H1 (cell line): ENCODE measurements around the gene CEACAM7. TPM values are rescaled to one million over a fixed set of nuclear protein-coding genes. Genes with fewer than 3 reads are reported as not detected.

Experiments used
- BCL11A ChIP-seq, 2 experiments: IDR thresholded peaks; one replicate each; pipeline ENCODE4 v1.6.1; 2011; ENCODE audit warnings: low read depth in 2 of 2, low read length in 2 of 2, mild to moderate bottlenecking in 2 of 2
- FOSL1 ChIP-seq: IDR thresholded peaks from 2 replicates; pipeline ENCODE4 v1.6.1; 2011; ENCODE audit warnings: mild to moderate bottlenecking, low read depth, low read length, moderate library complexity; ENCODE audit not compliant: insufficient read depth
- JUN ChIP-seq: IDR thresholded peaks from 2 replicates; pipeline ENCODE4 v1.6.1; 2011; ENCODE audit warnings: low read depth, mild to moderate bottlenecking, improper control_type of control experiment, low read length
- RAD21 ChIP-seq, 2 experiments: IDR thresholded peaks in 1 of 2; conservative IDR thresholded peaks in 1 of 2; 2 replicates each; pipeline ENCODE4 v1.6.1; 2011; ENCODE audit warnings: low read depth in 2 of 2, low read length in 2 of 2, improper control_type of control experiment in 1 of 2, inconsistent platforms in 1 of 2, mild to moderate bottlenecking in 1 of 2, moderate library complexity in 1 of 2
- RNF2 ChIP-seq: fragments of 200-900, 300-1000 bp; sonication (generic); IDR thresholded peaks from 2 replicates; pipeline ENCODE4 v1.7.1; 2016; ENCODE audit warnings: borderline replicate concordance, low read depth, mild to moderate bottlenecking, antibody characterized with exemption, low read length; ENCODE audit not compliant: poor library complexity, severe bottlenecking; ENCODE audit errors: missing control alignments
- SP1 ChIP-seq: IDR thresholded peaks from 2 replicates; pipeline ENCODE4 v1.6.1; 2011; ENCODE audit warnings: low read depth, low read length
- SP4 ChIP-seq: IDR thresholded peaks from 2 replicates; pipeline ENCODE4 v1.6.1; 2012; ENCODE audit warnings: low read length, inconsistent platforms
- polyA plus RNA-seq, 7 experiments: library from polyadenylated mRNA; depleted of rRNA in 3 of 7; stranded (reverse) in 5 of 7; unstranded in 2 of 7; fragments of >200 nt in 5 of 7; fragments of 200-250 nt in 2 of 7; gene quantifications; 1 replicate in 5 of 7; 2 replicates in 1 of 7; 4 replicates in 1 of 7; pipeline versions ENCODE4 v1.2.1 to v1.2.3, GENCODE V29; 2011 to 2013; ENCODE audit warnings: missing spikeins in 2 of 7, mixed read lengths in 2 of 7
- total RNA-seq: library from RNA; stranded (reverse); fragmentation: NEBNext Ultra II Directional; extraction: Animal tissue kit (Norgen Biotek cat#: 25700); gene quantifications from 2 replicates; pipeline ENCODE4 v1.2.1, GENCODE V29; 2021
- TF ChIP-seq, protein P1 (sequence below): fragments of 300-600 bp; sonication (generic); IDR thresholded peaks from 2 replicates; pipeline ENCODE4 v1.7.1; 2012; ENCODE audit warnings: low read length, moderate library complexity, mild to moderate bottlenecking, inconsistent platforms; ENCODE audit not compliant: insufficient replicate concordance

CEACAM7 gene
- total and polyA plus RNA-seq, 2 of the 8 experiments (the other 6 are each of a cell fraction or from before 2014, with no cell fraction given): not detected

DNA sequence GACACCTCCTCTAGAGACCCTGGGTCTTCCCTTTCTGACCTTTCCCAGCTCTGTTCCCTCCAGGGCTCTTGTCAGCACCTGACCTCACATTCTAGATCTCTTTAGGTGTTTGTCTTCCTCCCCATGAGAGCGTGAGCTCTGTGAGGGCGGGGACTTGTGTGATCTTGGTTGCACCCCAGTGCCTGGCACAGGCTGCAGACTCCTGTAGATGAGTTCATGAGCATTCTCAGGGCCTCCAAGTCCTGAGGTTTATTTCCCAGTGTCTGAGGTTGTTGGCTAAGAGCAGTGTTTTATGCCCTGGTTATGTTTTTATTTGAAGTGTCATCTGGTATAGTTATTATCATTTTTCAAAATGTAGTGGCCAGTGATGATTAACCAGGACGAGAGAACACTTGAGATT is 61.8 kb downstream of the CEACAM7 start (continued):
- TF ChIP-seq, protein P1, sequence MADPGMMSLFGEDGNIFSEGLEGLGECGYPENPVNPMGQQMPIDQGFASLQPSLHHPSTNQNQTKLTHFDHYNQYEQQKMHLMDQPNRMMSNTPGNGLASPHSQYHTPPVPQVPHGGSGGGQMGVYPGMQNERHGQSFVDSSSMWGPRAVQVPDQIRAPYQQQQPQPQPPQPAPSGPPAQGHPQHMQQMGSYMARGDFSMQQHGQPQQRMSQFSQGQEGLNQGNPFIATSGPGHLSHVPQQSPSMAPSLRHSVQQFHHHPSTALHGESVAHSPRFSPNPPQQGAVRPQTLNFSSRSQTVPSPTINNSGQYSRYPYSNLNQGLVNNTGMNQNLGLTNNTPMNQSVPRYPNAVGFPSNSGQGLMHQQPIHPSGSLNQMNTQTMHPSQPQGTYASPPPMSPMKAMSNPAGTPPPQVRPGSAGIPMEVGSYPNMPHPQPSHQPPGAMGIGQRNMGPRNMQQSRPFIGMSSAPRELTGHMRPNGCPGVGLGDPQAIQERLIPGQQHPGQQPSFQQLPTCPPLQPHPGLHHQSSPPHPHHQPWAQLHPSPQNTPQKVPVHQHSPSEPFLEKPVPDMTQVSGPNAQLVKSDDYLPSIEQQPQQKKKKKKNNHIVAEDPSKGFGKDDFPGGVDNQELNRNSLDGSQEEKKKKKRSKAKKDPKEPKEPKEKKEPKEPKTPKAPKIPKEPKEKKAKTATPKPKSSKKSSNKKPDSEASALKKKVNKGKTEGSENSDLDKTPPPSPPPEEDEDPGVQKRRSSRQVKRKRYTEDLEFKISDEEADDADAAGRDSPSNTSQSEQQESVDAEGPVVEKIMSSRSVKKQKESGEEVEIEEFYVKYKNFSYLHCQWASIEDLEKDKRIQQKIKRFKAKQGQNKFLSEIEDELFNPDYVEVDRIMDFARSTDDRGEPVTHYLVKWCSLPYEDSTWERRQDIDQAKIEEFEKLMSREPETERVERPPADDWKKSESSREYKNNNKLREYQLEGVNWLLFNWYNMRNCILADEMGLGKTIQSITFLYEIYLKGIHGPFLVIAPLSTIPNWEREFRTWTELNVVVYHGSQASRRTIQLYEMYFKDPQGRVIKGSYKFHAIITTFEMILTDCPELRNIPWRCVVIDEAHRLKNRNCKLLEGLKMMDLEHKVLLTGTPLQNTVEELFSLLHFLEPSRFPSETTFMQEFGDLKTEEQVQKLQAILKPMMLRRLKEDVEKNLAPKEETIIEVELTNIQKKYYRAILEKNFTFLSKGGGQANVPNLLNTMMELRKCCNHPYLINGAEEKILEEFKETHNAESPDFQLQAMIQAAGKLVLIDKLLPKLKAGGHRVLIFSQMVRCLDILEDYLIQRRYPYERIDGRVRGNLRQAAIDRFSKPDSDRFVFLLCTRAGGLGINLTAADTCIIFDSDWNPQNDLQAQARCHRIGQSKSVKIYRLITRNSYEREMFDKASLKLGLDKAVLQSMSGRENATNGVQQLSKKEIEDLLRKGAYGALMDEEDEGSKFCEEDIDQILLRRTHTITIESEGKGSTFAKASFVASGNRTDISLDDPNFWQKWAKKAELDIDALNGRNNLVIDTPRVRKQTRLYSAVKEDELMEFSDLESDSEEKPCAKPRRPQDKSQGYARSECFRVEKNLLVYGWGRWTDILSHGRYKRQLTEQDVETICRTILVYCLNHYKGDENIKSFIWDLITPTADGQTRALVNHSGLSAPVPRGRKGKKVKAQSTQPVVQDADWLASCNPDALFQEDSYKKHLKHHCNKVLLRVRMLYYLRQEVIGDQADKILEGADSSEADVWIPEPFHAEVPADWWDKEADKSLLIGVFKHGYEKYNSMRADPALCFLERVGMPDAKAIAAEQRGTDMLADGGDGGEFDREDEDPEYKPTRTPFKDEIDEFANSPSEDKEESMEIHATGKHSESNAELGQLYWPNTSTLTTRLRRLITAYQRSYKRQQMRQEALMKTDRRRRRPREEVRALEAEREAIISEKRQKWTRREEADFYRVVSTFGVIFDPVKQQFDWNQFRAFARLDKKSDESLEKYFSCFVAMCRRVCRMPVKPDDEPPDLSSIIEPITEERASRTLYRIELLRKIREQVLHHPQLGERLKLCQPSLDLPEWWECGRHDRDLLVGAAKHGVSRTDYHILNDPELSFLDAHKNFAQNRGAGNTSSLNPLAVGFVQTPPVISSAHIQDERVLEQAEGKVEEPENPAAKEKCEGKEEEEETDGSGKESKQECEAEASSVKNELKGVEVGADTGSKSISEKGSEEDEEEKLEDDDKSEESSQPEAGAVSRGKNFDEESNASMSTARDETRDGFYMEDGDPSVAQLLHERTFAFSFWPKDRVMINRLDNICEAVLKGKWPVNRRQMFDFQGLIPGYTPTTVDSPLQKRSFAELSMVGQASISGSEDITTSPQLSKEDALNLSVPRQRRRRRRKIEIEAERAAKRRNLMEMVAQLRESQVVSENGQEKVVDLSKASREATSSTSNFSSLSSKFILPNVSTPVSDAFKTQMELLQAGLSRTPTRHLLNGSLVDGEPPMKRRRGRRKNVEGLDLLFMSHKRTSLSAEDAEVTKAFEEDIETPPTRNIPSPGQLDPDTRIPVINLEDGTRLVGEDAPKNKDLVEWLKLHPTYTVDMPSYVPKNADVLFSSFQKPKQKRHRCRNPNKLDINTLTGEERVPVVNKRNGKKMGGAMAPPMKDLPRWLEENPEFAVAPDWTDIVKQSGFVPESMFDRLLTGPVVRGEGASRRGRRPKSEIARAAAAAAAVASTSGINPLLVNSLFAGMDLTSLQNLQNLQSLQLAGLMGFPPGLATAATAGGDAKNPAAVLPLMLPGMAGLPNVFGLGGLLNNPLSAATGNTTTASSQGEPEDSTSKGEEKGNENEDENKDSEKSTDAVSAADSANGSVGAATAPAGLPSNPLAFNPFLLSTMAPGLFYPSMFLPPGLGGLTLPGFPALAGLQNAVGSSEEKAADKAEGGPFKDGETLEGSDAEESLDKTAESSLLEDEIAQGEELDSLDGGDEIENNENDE: no peak
- TF ChIP-seq JUN (no peak), RNF2 (no peak), RAD21 (IDR thresholded peaks at IDR 0.05 in 1 of 2, conservative IDR thresholded peaks at IDR 0.05 in 1 of 2; ENCODE audit: low read depth in 2 of 2, low read length in 2 of 2) (no peak), SP4 (no peak), SP1 (no peak), BCL11A (IDR thresholded peaks at IDR 0.05; ENCODE audit: low read depth in 2 of 2, low read length in 2 of 2) (no peak), FOSL1 (no peak)
